H1 (cell line): ENCODE data around the gene TMPRSS3.

Experiments used
- CEBPB ChIP-seq: IDR thresholded peaks from 2 replicates; pipeline ENCODE4 v1.6.1; 2012; ENCODE audit warnings: low read depth, low read length
- E2F6 ChIP-seq: IDR thresholded peaks from 2 replicates; pipeline ENCODE4 v1.6.1; 2012; ENCODE audit warnings: inconsistent platforms
- EGR1 ChIP-seq: IDR thresholded peaks from 2 replicates; pipeline ENCODE4 v1.6.1; 2011; ENCODE audit warnings: low read depth, low read length, borderline replicate concordance
- HDAC2 ChIP-seq, 2 experiments: fragments of 300-600 bp in 1 of 2; sonication (generic) in 1 of 2; IDR thresholded peaks; 2 replicates each; pipeline ENCODE4 v1.6.1; 2011 to 2012; ENCODE audit warnings: low read depth in 2 of 2, low read length in 2 of 2, mild to moderate bottlenecking in 2 of 2, moderate library complexity in 2 of 2, borderline replicate concordance in 1 of 2, inconsistent platforms in 1 of 2
- PHF8 ChIP-seq: fragments of 200-600 bp; sonication (generic); conservative IDR thresholded peaks from 2 replicates; pipeline ENCODE4 v1.7.1; 2012; ENCODE audit warnings: low read depth, mild to moderate bottlenecking, inconsistent platforms, low read length, moderate library complexity
- POLR2A ChIP-seq, 2 experiments: IDR thresholded peaks; 1 replicate in 1 of 2; 2 replicates in 1 of 2; pipeline ENCODE4 v1.6.1; 2011; ENCODE audit warnings: low read depth in 2 of 2, low read length in 2 of 2, mild to moderate bottlenecking in 2 of 2; ENCODE audit errors: control extremely low read depth in 1 of 2
- POLR2AphosphoS5 ChIP-seq: IDR thresholded peaks from 2 replicates; pipeline ENCODE4 v1.6.1; 2011; ENCODE audit warnings: low read depth, low read length
- RNF2 ChIP-seq: fragments of 200-900, 300-1000 bp; sonication (generic); IDR thresholded peaks from 2 replicates; pipeline ENCODE4 v1.7.1; 2016; ENCODE audit warnings: borderline replicate concordance, low read depth, mild to moderate bottlenecking, antibody characterized with exemption, low read length; ENCODE audit not compliant: poor library complexity, severe bottlenecking; ENCODE audit errors: missing control alignments
- TAF7 ChIP-seq: optimal IDR thresholded peaks from 2 replicates; pipeline ENCODE3; 2011; ENCODE audit warnings: low read depth, mild to moderate bottlenecking, inconsistent platforms, low read length, moderate library complexity, borderline replicate concordance
- TCF12 ChIP-seq: IDR thresholded peaks from 2 replicates; pipeline ENCODE4 v1.6.1; 2011; ENCODE audit warnings: low read depth, mild to moderate bottlenecking, low read length
- TF ChIP-seq, protein P1 (sequence below), 3 experiments: IDR thresholded peaks; 1 replicate in 2 of 3; 2 replicates in 1 of 3; pipeline versions ENCODE4 v1.5.1 to v1.6.1; 2011; ENCODE audit warnings: low read length in 3 of 3, mild to moderate bottlenecking in 3 of 3, inconsistent platforms in 2 of 3, low read depth in 1 of 3, moderate library complexity in 1 of 3; ENCODE audit not compliant: insufficient read depth in 1 of 3; ENCODE audit errors: control extremely low read depth in 1 of 3
- TF ChIP-seq, protein P2 (sequence below): IDR thresholded peaks from 2 replicates; pipeline ENCODE4 v1.6.1; 2011; ENCODE audit warnings: low read length, improper control_type of control experiment

DNA sequence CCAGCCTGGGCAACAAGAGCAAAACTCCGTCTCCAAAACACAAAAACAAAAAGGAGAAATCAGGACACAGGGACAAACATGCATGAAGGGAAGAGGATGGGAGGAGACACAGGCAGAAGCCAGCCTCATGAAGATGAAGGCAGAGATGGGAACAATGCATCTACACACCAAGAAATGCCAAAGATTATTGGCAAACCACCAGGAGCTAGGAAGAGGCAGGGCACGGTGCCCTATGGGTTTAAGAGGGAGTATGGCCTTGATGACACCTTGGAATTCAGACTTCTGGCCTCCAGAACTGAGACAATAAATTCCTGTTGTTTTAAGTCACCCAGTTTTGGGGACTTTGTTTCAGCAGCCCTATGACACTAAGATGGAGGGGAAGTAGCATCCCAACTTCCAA is 5.2 kb downstream of the TMPRSS3 start:
- TF ChIP-seq PHF8 (no peak), RNF2 (no peak), TCF12 (no peak), E2F6 (no peak), EGR1 (no peak), POLR2AphosphoS5 (no peak), TAF7 (no peak), CEBPB (no peak), POLR2A (IDR thresholded peaks at IDR 0.05; ENCODE audit: control extremely low read depth in 1 of 2, low read depth in 2 of 2, low read length in 2 of 2) (no peak), HDAC2 (IDR thresholded peaks at IDR 0.05; ENCODE audit: borderline replicate concordance in 1 of 2, low read depth in 2 of 2, low read length in 2 of 2) (no peak)
- TF ChIP-seq, protein P1, sequence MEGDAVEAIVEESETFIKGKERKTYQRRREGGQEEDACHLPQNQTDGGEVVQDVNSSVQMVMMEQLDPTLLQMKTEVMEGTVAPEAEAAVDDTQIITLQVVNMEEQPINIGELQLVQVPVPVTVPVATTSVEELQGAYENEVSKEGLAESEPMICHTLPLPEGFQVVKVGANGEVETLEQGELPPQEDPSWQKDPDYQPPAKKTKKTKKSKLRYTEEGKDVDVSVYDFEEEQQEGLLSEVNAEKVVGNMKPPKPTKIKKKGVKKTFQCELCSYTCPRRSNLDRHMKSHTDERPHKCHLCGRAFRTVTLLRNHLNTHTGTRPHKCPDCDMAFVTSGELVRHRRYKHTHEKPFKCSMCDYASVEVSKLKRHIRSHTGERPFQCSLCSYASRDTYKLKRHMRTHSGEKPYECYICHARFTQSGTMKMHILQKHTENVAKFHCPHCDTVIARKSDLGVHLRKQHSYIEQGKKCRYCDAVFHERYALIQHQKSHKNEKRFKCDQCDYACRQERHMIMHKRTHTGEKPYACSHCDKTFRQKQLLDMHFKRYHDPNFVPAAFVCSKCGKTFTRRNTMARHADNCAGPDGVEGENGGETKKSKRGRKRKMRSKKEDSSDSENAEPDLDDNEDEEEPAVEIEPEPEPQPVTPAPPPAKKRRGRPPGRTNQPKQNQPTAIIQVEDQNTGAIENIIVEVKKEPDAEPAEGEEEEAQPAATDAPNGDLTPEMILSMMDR (IDR thresholded peaks at IDR 0.05; ENCODE audit: control extremely low read depth in 1 of 3, insufficient read depth in 1 of 3, low read depth in 1 of 3, low read length in 3 of 3) = no peak
- TF ChIP-seq, protein P2, sequence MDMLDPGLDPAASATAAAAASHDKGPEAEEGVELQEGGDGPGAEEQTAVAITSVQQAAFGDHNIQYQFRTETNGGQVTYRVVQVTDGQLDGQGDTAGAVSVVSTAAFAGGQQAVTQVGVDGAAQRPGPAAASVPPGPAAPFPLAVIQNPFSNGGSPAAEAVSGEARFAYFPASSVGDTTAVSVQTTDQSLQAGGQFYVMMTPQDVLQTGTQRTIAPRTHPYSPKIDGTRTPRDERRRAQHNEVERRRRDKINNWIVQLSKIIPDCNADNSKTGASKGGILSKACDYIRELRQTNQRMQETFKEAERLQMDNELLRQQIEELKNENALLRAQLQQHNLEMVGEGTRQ = no peak
